Neutrophil (primary cell): ENCODE results near the gene SLC25A41.
"Not testable (repeated sequence)": the region's sequence is repeated elsewhere in the genome, so short reads cannot be mapped to it uniquely, and the experiment has no call there.

ENCODE experiments used
- H3K27ac ChIP-seq: fragments of 200-600 bp; sonication (generic); 2 replicates; pipeline ENCODE4 v1.5.1; 2016; ENCODE audit warnings: mild to moderate bottlenecking, moderate library complexity
- H3K27me3 ChIP-seq: fragments of 200-600 bp; sonication (generic); 2 replicates; pipeline ENCODE4 v1.6.0; 2016; ENCODE audit warnings: mild to moderate bottlenecking
- H3K36me3 ChIP-seq: fragments of 200-600 bp; sonication (generic); 2 replicates; pipeline ENCODE4 v1.5.1; 2017
- H3K4me1 ChIP-seq, 2 experiments: fragments of 200-600 bp in 1 of 2; sonication (generic) in 1 of 2; 1 replicate in 1 of 2; 2 replicates in 1 of 2; pipeline versions ENCODE4 v1.5.1 to v1.6.1; 2013 to 2016; ENCODE audit warnings: low read depth in 1 of 2, low read length in 1 of 2, mild to moderate bottlenecking in 1 of 2, moderate library complexity in 1 of 2; ENCODE audit not compliant: control insufficient read depth in 1 of 2, insufficient read depth in 1 of 2
- H3K4me3 ChIP-seq, 2 experiments: fragments of 200-600 bp in 1 of 2; sonication (generic) in 1 of 2; 1 replicate in 1 of 2; 2 replicates in 1 of 2; pipeline ENCODE4 v1.5.1; 2013 to 2016; ENCODE audit warnings: low read depth in 1 of 2, low read length in 1 of 2, mild to moderate bottlenecking in 1 of 2, moderate library complexity in 1 of 2
- H3K9me3 ChIP-seq: fragments of 200-600 bp; sonication (generic); 2 replicates; pipeline ENCODE4 v1.5.1; 2016
- TF ChIP-seq, protein P1 (sequence below): fragments of 200-600 bp; sonication (generic); IDR thresholded peaks from 2 replicates; pipeline ENCODE4 v1.5.1; 2016; ENCODE audit warnings: antibody characterized with exemption

Gene SLC25A41

GRCh38 chr19:6433165-6433564 lies 398 bp downstream of the SLC25A41 start:
- Histone ChIP-seq H3K4me1 (peaks cover 5 to 6% of the 10 kb centered on the region in 2 experiments), H3K36me3 (no peaks in the 10 kb centered on the region), H3K27ac (no peak overlapping the region), H3K4me3 (no peak overlapping the region), H3K9me3 (no peaks in the 10 kb centered on the region), H3K27me3 (no peaks in the 10 kb centered on the region)
- TF ChIP-seq, protein P1, sequence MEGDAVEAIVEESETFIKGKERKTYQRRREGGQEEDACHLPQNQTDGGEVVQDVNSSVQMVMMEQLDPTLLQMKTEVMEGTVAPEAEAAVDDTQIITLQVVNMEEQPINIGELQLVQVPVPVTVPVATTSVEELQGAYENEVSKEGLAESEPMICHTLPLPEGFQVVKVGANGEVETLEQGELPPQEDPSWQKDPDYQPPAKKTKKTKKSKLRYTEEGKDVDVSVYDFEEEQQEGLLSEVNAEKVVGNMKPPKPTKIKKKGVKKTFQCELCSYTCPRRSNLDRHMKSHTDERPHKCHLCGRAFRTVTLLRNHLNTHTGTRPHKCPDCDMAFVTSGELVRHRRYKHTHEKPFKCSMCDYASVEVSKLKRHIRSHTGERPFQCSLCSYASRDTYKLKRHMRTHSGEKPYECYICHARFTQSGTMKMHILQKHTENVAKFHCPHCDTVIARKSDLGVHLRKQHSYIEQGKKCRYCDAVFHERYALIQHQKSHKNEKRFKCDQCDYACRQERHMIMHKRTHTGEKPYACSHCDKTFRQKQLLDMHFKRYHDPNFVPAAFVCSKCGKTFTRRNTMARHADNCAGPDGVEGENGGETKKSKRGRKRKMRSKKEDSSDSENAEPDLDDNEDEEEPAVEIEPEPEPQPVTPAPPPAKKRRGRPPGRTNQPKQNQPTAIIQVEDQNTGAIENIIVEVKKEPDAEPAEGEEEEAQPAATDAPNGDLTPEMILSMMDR = no peak

DNA sequence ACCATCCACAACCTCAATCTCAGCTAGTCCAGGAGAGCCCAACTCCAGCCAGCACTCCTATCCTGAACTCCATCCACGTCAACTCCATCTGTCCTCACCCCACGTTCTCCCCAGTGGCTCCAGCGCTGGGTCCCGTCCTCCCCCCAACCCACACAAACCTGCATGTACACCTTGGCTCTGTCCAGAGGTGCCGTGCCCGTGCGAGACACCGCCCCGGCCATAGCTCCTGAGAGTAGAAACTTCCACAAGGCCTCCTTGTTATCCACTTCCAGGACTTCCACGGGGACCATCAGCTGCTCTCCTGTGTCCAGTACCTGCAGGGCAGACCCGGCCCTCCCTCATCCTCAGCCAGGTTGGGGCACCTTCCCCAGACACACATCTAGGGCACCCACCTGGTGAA lies 1.7 kb downstream of the SLC25A41 start:
- TF ChIP-seq, protein P1 = no peak

GRCh38 chr19:6429419-6430221 lies 3.9 kb downstream of the SLC25A41 start:
- Histone ChIP-seq H3K9me3 (no peaks in the 10 kb centered on the region), H3K4me1 (peaks cover 12 to 14% of the 10 kb centered on the region in 2 experiments), H3K36me3 (no peaks in the 10 kb centered on the region), H3K27me3 (no peaks in the 10 kb centered on the region), H3K4me3 (no peak overlapping the region), H3K27ac (no peak overlapping the region)
- TF ChIP-seq, protein P1 = no peak

More for the DNA sequence above, 1.7 kb downstream of the SLC25A41 start:
- Histone ChIP-seq H3K9me3 (no peaks in the 10 kb centered on the region), H3K4me1 (peaks cover 5 to 6% of the 10 kb centered on the region in 2 experiments), H3K4me3 (no peak overlapping the region), H3K27ac (no peak overlapping the region), H3K36me3 (no peaks in the 10 kb centered on the region), H3K27me3 (no peaks in the 10 kb centered on the region)

GRCh38 chr19:6428692-6429418 lies 4.7 kb downstream of the SLC25A41 start:
- peaks cover 14 to 16% of the 10 kb centered on the region in 2 experiments for H3K4me1 ChIP-seq
- H3K36me3 ChIP-seq, H3K27me3 ChIP-seq, H3K4me3 ChIP-seq, H3K27ac ChIP-seq, H3K9me3 ChIP-seq: not testable (repeated sequence)

DNA sequence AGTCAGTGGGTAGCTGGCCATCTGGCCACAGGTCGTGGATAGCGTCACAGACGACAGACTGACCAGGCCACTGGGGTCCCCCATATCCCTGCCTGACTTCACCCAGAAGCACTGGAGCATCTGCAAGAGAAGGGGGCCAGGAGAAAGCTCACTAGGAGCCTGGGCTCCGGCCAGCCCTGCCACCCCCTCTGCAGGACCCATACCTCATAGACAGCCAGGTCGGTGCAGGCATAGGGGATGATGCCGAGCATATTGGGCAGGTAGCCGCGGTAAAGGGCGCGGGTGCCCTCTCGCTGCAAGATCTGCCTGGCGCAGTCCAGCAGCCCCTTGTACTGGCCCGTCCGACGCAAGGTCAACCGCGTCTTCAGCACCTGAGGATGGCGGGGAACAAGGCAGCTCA lies 6.4 kb downstream of the SLC25A41 start:
- H3K27me3 ChIP-seq = no peaks in the 10 kb centered on the region
- H3K4me1 ChIP-seq = peaks cover 24% of the 10 kb centered on the region in 2 experiments
- no peak overlapping the region for H3K27ac ChIP-seq
- H3K9me3 ChIP-seq = no peaks in the 10 kb centered on the region
- TF ChIP-seq, protein P1 = no peak
- no peak overlapping the region for H3K4me3 ChIP-seq
- H3K36me3 ChIP-seq = no peaks in the 10 kb centered on the region
